ENCODE results near the gene DOLK.

DOLK gene

DNA sequence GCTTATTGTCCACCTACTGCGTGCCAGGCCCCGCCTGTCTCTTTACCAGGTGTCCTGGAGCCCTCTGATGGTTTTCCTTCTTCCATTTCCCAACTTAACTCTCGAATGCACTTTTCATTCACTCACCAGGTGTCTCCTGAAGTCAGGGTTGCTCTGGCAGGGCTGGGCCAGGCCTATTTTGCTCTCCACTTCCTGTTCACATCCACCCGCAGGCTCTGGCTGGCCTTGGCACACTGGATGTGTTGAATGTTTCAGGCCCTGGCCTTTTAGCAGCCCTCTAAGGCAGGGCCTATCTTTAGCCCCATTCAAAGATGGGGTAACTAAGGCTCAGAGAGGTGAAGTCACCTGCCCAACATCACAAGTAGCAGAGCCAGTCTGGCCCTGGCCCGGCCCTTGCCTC lies 49.0 kb downstream of the DOLK start:
- CTCF ChIA-PET: interaction anchor here (1.2 kb wide), 1 partner anchor 35 kb away, joined by 3 read pairs; no protein-coding TSS in a partner anchor
- no peak for DNase-seq (ENCODE audit: low read depth, low spot score)
- POLR2A ChIA-PET: no interaction called here
- H3K4me3 ChIP-seq (ENCODE audit: low read depth, low read length): no peak overlapping the region
- TF ChIP-seq, protein P1, sequence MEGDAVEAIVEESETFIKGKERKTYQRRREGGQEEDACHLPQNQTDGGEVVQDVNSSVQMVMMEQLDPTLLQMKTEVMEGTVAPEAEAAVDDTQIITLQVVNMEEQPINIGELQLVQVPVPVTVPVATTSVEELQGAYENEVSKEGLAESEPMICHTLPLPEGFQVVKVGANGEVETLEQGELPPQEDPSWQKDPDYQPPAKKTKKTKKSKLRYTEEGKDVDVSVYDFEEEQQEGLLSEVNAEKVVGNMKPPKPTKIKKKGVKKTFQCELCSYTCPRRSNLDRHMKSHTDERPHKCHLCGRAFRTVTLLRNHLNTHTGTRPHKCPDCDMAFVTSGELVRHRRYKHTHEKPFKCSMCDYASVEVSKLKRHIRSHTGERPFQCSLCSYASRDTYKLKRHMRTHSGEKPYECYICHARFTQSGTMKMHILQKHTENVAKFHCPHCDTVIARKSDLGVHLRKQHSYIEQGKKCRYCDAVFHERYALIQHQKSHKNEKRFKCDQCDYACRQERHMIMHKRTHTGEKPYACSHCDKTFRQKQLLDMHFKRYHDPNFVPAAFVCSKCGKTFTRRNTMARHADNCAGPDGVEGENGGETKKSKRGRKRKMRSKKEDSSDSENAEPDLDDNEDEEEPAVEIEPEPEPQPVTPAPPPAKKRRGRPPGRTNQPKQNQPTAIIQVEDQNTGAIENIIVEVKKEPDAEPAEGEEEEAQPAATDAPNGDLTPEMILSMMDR (IDR thresholded peaks at IDR 0.05; ENCODE audit: insufficient read depth, low read length, missing control alignments): no peak

DNA sequence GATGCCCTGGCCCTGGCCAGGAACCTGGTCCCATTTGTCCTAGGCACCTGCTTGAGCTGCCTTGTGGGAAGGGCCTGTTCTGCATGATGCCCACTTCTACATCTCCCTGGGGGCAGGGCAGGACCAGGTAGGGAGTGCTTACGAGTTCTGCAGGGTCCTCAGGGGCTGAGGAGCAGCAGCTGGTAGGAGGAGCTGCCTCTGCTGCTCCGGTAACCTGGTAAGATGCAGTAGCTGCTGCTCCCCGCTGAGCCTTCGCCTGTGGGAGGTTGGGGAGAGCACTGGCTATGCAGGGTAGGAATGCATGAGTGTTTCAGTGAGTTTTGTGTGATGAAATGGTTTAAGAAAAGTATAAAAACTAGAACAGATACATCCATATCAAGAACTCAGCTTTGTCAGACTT lies 51.8 kb downstream of the DOLK start:
- H3K4me3 ChIP-seq (ENCODE audit: low read depth, low read length): no peak overlapping the region
- no peak for DNase-seq (ENCODE audit: low read depth, low spot score)
- ChIA-PET POLR2A (interaction anchor here (0.6 kb wide), 1 partner anchor 13 kb away, joined by 3 read pairs; no protein-coding TSS in a partner anchor), CTCF (interaction anchor here (1.0 to 1.4 kb wide), 2 partner anchors 14 to 34 kb away, joined by 3 to 4 read pairs; no protein-coding TSS in a partner anchor)
- TF ChIP-seq, protein P1 (IDR thresholded peaks at IDR 0.05; ENCODE audit: insufficient read depth, low read length, missing control alignments): no peak
